ENCODE data around the gene APP. TPM values are rescaled to one million over a fixed set of nuclear protein-coding genes. Genes with fewer than 3 reads are reported as not detected.

Gene APP
- total RNA-seq, 1 experiment from 2014 or later: 224 TPM

DNA sequence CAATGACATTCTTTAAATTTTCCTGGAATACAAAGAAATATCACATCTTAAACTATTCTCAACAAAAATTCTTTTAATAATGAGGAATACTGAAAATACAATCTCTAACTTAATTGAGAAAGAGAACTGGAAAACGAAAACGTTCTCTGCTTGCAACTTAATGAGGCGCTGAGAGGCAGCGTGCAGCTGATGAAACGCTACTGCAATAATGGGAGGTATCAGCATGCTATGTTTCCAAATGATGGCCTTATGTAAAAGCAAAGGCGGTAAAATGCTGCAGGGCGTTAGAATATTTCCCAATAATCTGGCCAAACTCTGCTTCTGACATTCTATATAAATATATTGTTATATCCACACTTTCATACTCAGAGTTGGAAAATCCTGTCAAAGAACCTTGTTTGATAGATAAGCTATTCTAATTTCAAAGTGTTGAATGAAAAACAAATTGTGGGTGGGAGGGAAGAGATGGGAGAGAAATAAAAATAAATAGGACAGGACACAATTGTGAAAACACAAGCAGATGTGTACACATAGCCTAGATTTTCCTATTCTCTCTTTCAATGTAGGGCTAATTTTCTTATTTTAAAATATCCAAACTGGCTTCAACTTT is 70.9 kb downstream of the APP start:
- no peaks in the 10 kb centered on the region for H3K9me2 ChIP-seq (ENCODE audit: insufficient read depth)
- TF ChIP-seq EZH2 (IDR thresholded peaks at IDR 0.05; ENCODE audit: low read depth): no peak
- no peak overlapping the region for H3K4me2 ChIP-seq
- POLR2A ChIA-PET (ENCODE audit: unreplicated experiment): no interaction called here
- H2AFZ ChIP-seq: no peak overlapping the region
- H4K20me1 ChIP-seq (ENCODE audit: insufficient read depth): 0 out of 2 replicates have a peak, but pooled peaks cover 3% of the 10 kb centered on the region
- peaks cover 23% of the 10 kb centered on the region for H3K79me2 ChIP-seq (ENCODE audit: low read depth)
- no peak overlapping the region for H3K4me3 ChIP-seq
- H3K9me3 ChIP-seq (ENCODE audit: insufficient read depth, low read depth): no peaks in the 10 kb centered on the region
- H3K36me3 ChIP-seq (ENCODE audit: low read depth): no peaks in the 10 kb centered on the region
- no peaks in the 10 kb centered on the region for H3K27me3 ChIP-seq (ENCODE audit: insufficient read depth, low read depth)
- no TSS peak for BruUV-seq (replicated peaks)
- peaks cover 8% of the 10 kb centered on the region; the same call in 1 of the 2 replicates for H3F3A ChIP-seq (ENCODE audit: insufficient read depth, low read depth)
- peak overlapping the region; percentile 50; the same call in 1 of the 2 replicates for H3K27ac ChIP-seq
- intact Hi-C loops (cut with micrococcal nuclease; ENCODE audit: unreplicated experiment): no loop called here
- DNase-seq: no peak
- peaks cover 23% of the 10 kb centered on the region for H3K4me1 ChIP-seq (replicated peaks; ENCODE audit: insufficient read depth)
- CTCF ChIA-PET: no interaction called here

DNA sequence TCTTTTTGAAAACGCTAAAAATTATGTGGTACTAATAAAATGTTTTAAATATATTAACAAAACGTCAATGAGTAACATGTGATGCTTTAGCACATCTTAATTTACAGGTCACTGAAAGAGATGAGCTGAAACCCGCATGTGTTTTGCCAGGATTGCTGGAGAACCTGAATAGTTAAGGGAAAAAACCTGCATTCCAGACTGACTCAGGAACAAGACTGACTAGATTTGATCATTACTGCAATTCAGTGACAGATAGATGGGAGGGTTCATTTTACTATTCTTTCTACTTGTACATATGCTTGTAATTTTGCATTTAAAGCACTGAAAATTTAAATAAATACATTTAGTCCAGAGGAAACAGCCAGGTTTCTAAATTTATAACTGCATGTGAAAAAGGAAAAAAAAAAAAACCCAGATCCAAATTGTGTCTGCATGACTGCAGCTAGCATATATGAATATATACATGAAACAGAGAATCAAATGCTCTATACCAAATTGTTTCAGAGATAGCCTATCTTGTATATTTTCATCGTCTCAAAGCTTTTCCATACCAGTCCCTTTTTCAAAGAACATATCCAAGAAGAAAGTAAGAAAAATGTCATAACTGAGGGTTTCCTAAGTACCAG is 71.7 kb downstream of the APP start:
- H3K4me1 ChIP-seq (replicated peaks; ENCODE audit: insufficient read depth): peaks cover 23% of the 10 kb centered on the region
- H3K4me2 ChIP-seq: 0 out of 2 replicates have a peak overlapping the region, but pooled peaks have one; percentile 16
- H3K36me3 ChIP-seq (ENCODE audit: low read depth): no peaks in the 10 kb centered on the region
- H3K27me3 ChIP-seq (ENCODE audit: insufficient read depth, low read depth): no peaks in the 10 kb centered on the region
- H3K79me2 ChIP-seq (ENCODE audit: low read depth): peaks cover 23% of the 10 kb centered on the region
- H3K27ac ChIP-seq: peak overlapping the region; percentile 50
- 0 out of 2 replicates have a peak, but pooled peaks cover 3% of the 10 kb centered on the region for H4K20me1 ChIP-seq (ENCODE audit: insufficient read depth)
- no peaks in the 10 kb centered on the region for H3K9me2 ChIP-seq (ENCODE audit: insufficient read depth)
- H3F3A ChIP-seq (ENCODE audit: insufficient read depth, low read depth): peaks cover 8% of the 10 kb centered on the region; the same call in 1 of the 2 replicates
- H3K4me3 ChIP-seq: no peak overlapping the region
- intact Hi-C loops (cut with micrococcal nuclease; ENCODE audit: unreplicated experiment): no loop called here
- no peak overlapping the region for H2AFZ ChIP-seq
- no peak for TF ChIP-seq EZH2 (IDR thresholded peaks at IDR 0.05; ENCODE audit: low read depth)
- no peak for TF ChIP-seq CTCF (conservative IDR thresholded peaks at IDR 0.05)
- ChIA-PET POLR2A (ENCODE audit: unreplicated experiment) (no interaction called here), CTCF (no interaction called here)
- BruUV-seq (replicated peaks): no TSS peak
- DNase-seq: peak; percentile 7 to 70
- no peaks in the 10 kb centered on the region for H3K9me3 ChIP-seq (ENCODE audit: insufficient read depth, low read depth)

DNA sequence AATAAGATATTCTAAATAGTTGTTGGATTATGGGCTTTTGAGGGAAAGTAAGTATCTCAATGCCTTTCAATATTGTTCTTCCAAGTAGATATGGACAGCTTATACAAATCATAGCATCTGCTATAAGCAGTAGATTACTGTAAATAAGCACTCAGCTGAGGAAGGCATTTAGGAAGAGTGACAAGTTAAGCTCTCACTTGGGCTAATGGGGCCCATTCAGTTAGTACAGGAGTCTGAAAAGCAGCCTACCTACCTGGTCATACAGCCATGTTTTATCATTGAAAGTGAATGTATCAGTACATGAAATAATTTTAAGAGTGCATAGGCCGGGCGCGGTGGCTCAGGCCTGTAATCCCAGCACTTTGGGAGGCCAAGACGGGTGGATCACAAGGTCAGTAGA is 73.1 kb downstream of the APP start:
- Histone ChIP-seq H3K79me2 (ENCODE audit: low read depth) (peaks cover 23% of the 10 kb centered on the region), H2AFZ (no peak overlapping the region), H3K9me3 (ENCODE audit: insufficient read depth, low read depth) (no peaks in the 10 kb centered on the region), H3K27me3 (ENCODE audit: insufficient read depth, low read depth) (no peaks in the 10 kb centered on the region), H3K27ac (no peak overlapping the region), H3K4me3 (no peak overlapping the region), H3F3A (ENCODE audit: insufficient read depth, low read depth) (peaks cover 8% of the 10 kb centered on the region; the same call in 1 of the 2 replicates), H3K9me2 (ENCODE audit: insufficient read depth) (no peaks in the 10 kb centered on the region), H3K36me3 (ENCODE audit: low read depth) (no peaks in the 10 kb centered on the region), H3K4me1 (replicated peaks; ENCODE audit: insufficient read depth) (peaks cover 23% of the 10 kb centered on the region), H4K20me1 (ENCODE audit: insufficient read depth) (0 out of 2 replicates have a peak, but pooled peaks cover 3% of the 10 kb centered on the region), H3K4me2 (no peak overlapping the region)
- ChIA-PET POLR2A (ENCODE audit: unreplicated experiment) (no interaction called here), CTCF (no interaction called here)
- no peak for DNase-seq
- no TSS peak for BruUV-seq (replicated peaks)
- intact Hi-C loops (cut with micrococcal nuclease; ENCODE audit: unreplicated experiment): no loop called here
- TF ChIP-seq EZH2 (IDR thresholded peaks at IDR 0.05; ENCODE audit: low read depth) (no peak), CTCF (conservative IDR thresholded peaks at IDR 0.05) (no peak)

All from PC-9 (cell line).